Lung (tissue), 12 donors: ENCODE data around the gene RPP38. TPM values are rescaled to one million over a fixed set of nuclear protein-coding genes. Genes with fewer than 3 reads are reported as not detected.

Experiments
- ATAC-seq: fragments of 200-7000 bp; cut with Tn5 transposase; one replicate; pipeline ENCODE4 v1.9.1; 2020; ENCODE audit warnings: moderate number of reproducible peaks; ENCODE audit not compliant: insufficient read depth, low FRiP score
- DNase-seq, 3 donors: peaks; one replicate each; pipeline ENCODE4 v3.0.0-alpha.2; 2013 to 2017
- H3K27ac ChIP-seq, 2 donors: one replicate each; pipeline ENCODE4 v1.5.1; 2013; ENCODE audit warnings: mild to moderate bottlenecking in 2 of 2, moderate library complexity in 2 of 2, control low read depth in 1 of 2, inconsistent platforms in 1 of 2, low read depth in 1 of 2, low read length in 1 of 2
- H3K27me3 ChIP-seq, 3 donors: one replicate each; pipeline ENCODE4 v1.5.1; 2013; ENCODE audit warnings: low read length in 2 of 3; ENCODE audit not compliant: control insufficient read depth in 3 of 3, insufficient read depth in 3 of 3
- H3K36me3 ChIP-seq, 4 donors: one replicate each; pipeline ENCODE4 v1.5.1; 2013; ENCODE audit warnings: low read length in 4 of 4, mild to moderate bottlenecking in 1 of 4, moderate library complexity in 1 of 4; ENCODE audit not compliant: control insufficient read depth in 4 of 4, insufficient read depth in 4 of 4
- H3K4me1 ChIP-seq, 5 donors: one replicate each; pipeline ENCODE4 v1.5.1; 2013; ENCODE audit warnings: low read length in 5 of 5, mild to moderate bottlenecking in 2 of 5, moderate library complexity in 1 of 5; ENCODE audit not compliant: control insufficient read depth in 5 of 5, insufficient read depth in 5 of 5
- H3K4me3 ChIP-seq: one replicate; pipeline ENCODE4 v1.5.1; 2013; ENCODE audit warnings: mild to moderate bottlenecking, control low read depth, moderate library complexity
- H3K9ac ChIP-seq, 2 donors: one replicate each; pipeline ENCODE4 v1.5.1; 2013; ENCODE audit warnings: low read length in 2 of 2, control low read depth in 1 of 2; ENCODE audit not compliant: insufficient read depth in 1 of 2
- H3K9me3 ChIP-seq, 4 donors: one replicate each; pipeline ENCODE4 v1.5.1; 2013; ENCODE audit warnings: low read length in 3 of 4, mild to moderate bottlenecking in 1 of 4, moderate library complexity in 1 of 4; ENCODE audit not compliant: control insufficient read depth in 4 of 4, insufficient read depth in 3 of 4
- WGBS, 2 donors: extraction: QIAGEN DNeasy Blood & Tissue Kit; methylation state at CpG; one replicate each; pipeline ENCODE4 v1.1.7; 2013; 5-methylcytosine and 5-hydroxymethylcytosine counted together
- polyA plus RNA-seq, 2 donors: library from polyadenylated mRNA; stranded (reverse); fragments of 200-250 nt; gene quantifications; one replicate each; pipeline ENCODE4 v1.2.1, GENCODE V29; 2013
- total RNA-seq, 2 donors: library from RNA; depleted of rRNA in 1 of 2; stranded (reverse); fragments of >200 nt in 1 of 2; gene quantifications; one replicate each; pipeline ENCODE4 v1.2.1, GENCODE V29; 2014 to 2021
- TF ChIP-seq, protein P1 (sequence below): IDR thresholded peaks from 2 replicates; pipeline ENCODE4 v1.5.1; 2012; ENCODE audit warnings: mild to moderate bottlenecking; ENCODE audit errors: control extremely low read depth, extremely low read depth
- donor health status: control.
- donor health status: control.
- donor health status: Bipolar disorder and iron deficiency.
- donor health status: healthy.
- donor health status: DM: yes; HTN: yes; CAD: no.

Gene RPP38
- total and polyA plus RNA-seq, 4 donors = 10.2 to 25.5 (median 18.1) TPM

DNA sequence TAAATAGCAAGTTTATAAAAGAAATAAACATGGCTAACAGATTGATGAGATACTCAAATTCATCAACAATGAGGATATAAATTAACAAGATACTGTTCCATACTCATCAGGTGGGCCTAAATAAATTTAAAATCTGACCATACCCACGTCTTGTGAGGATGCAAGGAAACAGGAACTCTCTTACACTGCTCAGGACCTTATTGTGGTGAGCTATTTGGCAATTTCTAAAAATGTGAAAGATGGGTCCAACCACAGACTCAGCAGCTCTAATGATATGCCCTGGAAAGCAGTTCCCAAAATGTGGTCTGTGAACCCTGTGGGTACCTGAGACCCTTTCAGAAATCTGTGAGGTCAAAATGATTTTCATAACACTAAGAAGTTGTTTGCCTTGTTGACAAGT is 21.5 kb downstream of the RPP38 start:
- TF ChIP-seq, protein P1, sequence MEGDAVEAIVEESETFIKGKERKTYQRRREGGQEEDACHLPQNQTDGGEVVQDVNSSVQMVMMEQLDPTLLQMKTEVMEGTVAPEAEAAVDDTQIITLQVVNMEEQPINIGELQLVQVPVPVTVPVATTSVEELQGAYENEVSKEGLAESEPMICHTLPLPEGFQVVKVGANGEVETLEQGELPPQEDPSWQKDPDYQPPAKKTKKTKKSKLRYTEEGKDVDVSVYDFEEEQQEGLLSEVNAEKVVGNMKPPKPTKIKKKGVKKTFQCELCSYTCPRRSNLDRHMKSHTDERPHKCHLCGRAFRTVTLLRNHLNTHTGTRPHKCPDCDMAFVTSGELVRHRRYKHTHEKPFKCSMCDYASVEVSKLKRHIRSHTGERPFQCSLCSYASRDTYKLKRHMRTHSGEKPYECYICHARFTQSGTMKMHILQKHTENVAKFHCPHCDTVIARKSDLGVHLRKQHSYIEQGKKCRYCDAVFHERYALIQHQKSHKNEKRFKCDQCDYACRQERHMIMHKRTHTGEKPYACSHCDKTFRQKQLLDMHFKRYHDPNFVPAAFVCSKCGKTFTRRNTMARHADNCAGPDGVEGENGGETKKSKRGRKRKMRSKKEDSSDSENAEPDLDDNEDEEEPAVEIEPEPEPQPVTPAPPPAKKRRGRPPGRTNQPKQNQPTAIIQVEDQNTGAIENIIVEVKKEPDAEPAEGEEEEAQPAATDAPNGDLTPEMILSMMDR = no peak
- Histone ChIP-seq H3K36me3 (peaks cover 3 to 33% (median 25%) of the 10 kb centered on the region in 4 donors), H3K27me3 (no peaks in the 10 kb centered on the region), H3K9ac (no peak overlapping the region), H3K4me1 (no peaks in the 10 kb centered on the region), H3K27ac (no peak overlapping the region), H3K4me3 (no peak overlapping the region), H3K9me3 (peaks cover 0 to 5% (median 0%) of the 10 kb centered on the region in 4 donors)
- DNase-seq (no peak), ATAC-seq (no peak)
- WGBS, 2 donors = 31 to 65% methylated on average over 1 of the region's 1 CpG

DNA sequence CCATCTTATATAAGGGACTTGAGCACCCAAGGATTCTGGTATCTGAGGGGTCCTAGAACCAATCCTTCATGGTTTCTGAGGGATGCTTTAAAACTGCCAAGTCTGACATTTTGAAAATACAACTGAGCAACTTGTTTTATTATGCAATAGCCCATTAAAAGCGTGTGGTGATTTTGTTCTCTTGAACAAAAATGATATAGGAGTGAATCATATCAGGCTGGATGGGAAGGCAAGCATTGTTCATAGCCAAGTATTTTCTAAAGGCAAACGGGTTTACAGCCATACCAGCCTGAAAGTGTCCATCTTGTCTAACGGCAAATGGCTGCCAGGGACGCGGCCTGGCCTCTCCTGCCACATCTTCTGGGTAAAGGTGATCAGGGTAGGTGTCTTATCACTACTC is 23.4 kb downstream of the RPP38 start:
- WGBS, 2 donors = 95 to 96% methylated on average over 5 of the region's 5 CpGs
- no peak overlapping the region for H3K4me3 ChIP-seq
- H3K27me3 ChIP-seq = no peaks in the 10 kb centered on the region
- H3K4me1 ChIP-seq = no peaks in the 10 kb centered on the region
- no peak for DNase-seq
- no peak for ATAC-seq
- no peak overlapping the region for H3K27ac ChIP-seq
- TF ChIP-seq, protein P1 = no peak
- no peak overlapping the region for H3K9ac ChIP-seq
- H3K36me3 ChIP-seq = peaks cover 3 to 39% (median 23%) of the 10 kb centered on the region in 4 donors
- H3K9me3 ChIP-seq = peaks cover 0 to 5% (median 0%) of the 10 kb centered on the region in 4 donors

DNA sequence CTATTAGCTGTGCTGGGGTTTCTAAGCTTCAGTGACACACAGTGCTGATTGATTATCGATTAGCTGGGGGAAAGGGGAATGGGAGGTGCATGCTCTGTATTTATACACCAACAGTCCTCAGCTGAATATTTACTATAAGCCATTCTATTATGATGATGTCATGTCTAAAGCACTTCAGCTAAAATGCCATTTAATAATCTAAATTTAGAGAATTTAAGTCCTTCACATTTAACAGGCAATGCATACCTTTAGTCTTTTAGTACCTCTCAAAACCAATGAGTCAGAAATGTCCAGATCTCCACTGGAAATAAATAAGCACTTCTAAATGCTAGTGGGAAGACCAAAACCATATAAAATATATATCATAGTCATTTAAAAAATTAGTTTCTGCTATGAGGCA is 24.6 kb downstream of the RPP38 start:
- Histone ChIP-seq H3K9ac (no peak overlapping the region), H3K27ac (no peak overlapping the region), H3K4me3 (no peak overlapping the region), H3K27me3 (no peaks in the 10 kb centered on the region), H3K36me3 (peaks cover 4 to 38% (median 25%) of the 10 kb centered on the region in 4 donors), H3K4me1 (no peaks in the 10 kb centered on the region), H3K9me3 (peaks cover 0 to 2% (median under 1%) of the 10 kb centered on the region in 4 donors)
- TF ChIP-seq, protein P1 = no peak
- 92 to 95% methylated on average over 1 of the region's 1 CpG for WGBS, 2 donors
- ATAC-seq (no peak), DNase-seq (no peak)

DNA sequence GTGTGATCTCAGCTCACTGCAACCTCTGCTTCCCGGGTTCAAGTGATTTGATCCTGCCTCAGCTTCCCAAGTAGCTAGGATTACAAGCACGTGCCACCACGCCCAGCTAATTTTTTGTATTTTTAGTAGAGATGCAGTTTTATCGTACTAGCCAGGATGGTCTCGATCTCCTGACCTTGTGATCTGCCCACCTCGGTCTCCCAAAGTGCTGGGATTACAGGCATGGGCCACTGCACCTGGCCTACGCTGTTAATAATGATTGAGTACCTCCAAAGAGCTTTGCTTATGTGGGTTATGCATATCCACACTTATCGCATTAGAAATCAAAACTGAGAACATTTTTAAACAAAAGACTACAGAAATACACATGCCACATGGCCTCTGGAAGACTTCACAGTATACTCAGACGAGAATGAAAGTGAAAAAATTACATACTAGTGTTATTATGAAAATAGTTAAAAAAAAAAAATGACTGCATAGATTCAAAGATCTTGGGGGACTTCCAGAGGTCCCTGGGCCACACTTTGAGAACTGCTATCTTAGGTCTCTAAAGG is 25.4 kb downstream of the RPP38 start:
- Histone ChIP-seq H3K36me3 (peaks cover 4 to 33% (median 23%) of the 10 kb centered on the region in 4 donors), H3K4me3 (no peak overlapping the region), H3K27ac (no peak overlapping the region), H3K9ac (no peak overlapping the region), H3K27me3 (no peaks in the 10 kb centered on the region), H3K4me1 (no peaks in the 10 kb centered on the region), H3K9me3 (peaks cover 0 to 2% (median 0%) of the 10 kb centered on the region in 4 donors)
- WGBS, 2 donors = 93 to 94% methylated on average over 9 of the region's 9 CpGs
- TF ChIP-seq, protein P1 = no peak
- ATAC-seq (no peak), DNase-seq (no peak)
